ENCODE data around the gene HOMER1.

Gene HOMER1

GRCh38 chr5:79488775-79489174, 25.2 kb downstream of the HOMER1 start:
- DNase-seq (ENCODE audit: low read depth in 2 of 2): no peak

DNA sequence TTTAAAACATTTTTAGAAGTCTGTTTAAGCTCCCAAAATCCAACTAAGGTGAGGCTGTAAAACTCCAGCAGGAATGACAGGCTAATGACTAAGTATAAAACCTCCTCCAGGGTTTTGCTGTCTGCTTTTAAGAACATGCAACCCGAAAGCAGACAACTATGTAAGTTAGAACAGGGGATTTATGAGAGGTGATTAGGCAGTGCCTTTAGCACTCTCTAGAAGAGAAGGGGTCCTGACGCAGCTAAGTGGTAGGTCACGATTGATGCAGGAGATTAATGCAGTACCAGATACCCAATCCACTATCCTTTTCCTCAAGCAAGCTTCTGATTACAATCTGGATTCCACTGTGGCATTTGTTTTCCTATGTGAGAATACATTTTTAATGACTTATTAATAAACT, 25.9 kb downstream of the HOMER1 start:
- DNase-seq (ENCODE audit: low read depth in 2 of 2): no peak

- no peak for DNase-seq (ENCODE audit: low read depth in 2 of 2)
Observed at GRCh38 chr5:79487251-79487650, 26.7 kb downstream of the HOMER1 start.

GRCh38 chr5:79486116-79486515, 27.8 kb downstream of the HOMER1 start:
- no peak for DNase-seq (ENCODE audit: low read depth in 2 of 2)

GRCh38 chr5:79484731-79485130, 29.2 kb downstream of the HOMER1 start:
- DNase-seq (ENCODE audit: low read depth in 2 of 2): no peak

DNA sequence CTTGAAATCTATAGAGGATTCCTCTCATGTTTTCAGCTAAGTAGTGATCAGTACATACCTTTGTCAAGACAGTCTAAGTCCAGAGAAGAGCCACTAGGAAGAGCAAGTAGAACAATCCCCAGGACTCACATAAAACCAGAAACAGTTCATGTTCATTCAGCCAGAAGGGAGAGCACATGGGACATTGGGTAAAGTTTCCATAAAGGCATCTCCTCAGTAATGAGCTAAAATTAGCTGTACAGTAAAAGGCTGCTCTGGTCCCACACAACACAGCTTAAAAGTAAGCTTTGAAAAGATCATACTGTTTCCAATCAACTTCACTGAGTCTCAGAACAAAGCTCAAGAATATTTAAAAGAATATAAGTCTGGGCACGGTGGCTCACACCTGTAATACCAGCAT, 32.4 kb downstream of the HOMER1 start:
- DNase-seq (ENCODE audit: low read depth in 2 of 2): no peak

GRCh38 chr5:79480991-79481390, 32.9 kb downstream of the HOMER1 start:
- DNase-seq (ENCODE audit: low read depth in 2 of 2): no peak

GRCh38 chr5:79475152-79475466, 38.8 kb downstream of the HOMER1 start:
- DNase-seq (ENCODE audit: low read depth in 2 of 2): no peak

DNA sequence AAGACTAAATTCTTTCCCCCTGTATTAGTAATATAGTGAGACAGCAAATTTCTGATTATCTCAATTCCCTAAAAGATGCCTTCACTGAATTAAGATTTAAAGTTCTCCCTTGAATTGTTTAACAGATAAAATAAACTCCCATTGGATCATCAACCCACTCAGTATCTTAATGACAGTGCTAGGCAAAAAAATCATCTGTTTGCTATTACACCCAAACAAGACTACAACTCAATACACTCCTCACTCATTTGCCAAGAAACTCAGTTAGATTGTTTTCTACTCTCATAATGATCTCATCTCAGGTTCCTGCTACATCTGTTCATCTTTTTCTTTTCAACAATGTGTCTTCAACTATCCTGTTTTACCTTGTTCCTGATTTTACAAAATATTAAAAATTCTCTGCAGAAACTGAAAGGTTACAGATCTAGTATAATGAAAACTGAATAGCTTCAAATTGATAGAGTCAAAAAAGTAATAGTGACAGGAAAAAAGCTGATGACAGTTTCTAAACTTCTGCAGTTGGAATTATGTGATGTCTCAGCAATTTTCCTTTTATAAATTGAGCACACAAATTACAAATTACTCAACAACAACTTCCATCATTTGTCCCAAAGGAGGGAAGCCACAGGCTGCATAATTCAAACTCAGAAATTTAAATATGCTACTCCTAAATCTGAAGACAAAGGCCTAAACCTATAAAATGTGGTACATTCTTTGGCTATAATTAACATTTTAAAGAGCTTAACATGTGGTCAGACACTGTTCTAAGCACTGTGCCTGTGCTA, 39.4 kb downstream of the HOMER1 start:
- no peak for DNase-seq (ENCODE audit: low read depth in 2 of 2)

DNA sequence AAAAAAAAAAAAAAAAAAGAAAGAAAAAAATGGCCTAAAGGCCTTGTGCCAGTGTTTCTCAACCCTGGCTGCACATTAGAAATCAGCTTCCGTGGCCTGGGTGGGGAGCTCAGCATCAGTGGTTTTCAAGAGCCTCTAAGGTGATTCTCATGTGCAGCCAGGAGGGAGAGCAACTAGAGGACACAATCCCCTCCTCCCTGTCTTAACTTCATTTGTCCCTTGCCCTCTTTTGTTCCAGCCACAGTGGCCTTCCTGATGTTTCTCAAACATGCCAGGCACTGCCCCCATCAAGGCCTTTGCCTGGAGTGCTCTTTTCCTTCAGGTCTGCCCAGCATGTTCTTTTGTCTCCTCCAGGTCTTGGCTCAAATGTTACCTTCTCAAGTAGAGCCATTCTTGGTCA, 42.4 kb downstream of the HOMER1 start:
- no peak for DNase-seq (ENCODE audit: low read depth in 2 of 2)

DNA sequence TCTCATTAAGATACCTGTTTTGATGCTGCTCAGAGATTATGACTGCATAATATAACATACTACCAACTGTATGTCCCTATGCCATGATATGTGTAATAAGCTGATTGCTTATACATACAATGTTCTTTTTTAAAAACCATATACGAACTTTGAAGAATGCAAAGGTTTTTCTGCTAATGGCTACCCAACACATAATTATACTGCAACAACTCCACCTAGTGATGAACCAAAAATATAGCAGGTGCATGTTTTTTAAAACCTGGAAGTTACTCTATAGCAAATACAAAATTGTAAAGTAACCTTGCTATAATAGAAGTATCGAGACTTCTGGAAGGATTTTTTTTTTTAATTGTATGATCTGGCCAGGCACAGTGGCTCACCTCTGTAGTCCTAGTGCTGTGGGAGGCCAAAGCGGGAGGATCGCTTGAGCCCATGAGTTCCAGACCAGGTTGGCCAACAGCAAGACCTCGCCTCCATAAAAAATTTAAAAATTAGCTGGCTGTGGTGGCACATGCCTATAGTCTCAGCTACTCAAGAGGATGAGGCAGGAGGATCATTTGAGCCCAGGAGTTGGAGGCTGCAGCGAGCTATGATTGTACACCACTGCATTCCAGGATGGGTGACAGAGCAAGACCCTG, 49.1 kb downstream of the HOMER1 start:
- DNase-seq (ENCODE audit: low read depth in 2 of 2): no peak

- DNase-seq (ENCODE audit: low read depth in 2 of 2): no peak
Observed at GRCh38 chr5:79464278-79464677, 49.7 kb downstream of the HOMER1 start.

- no peak for DNase-seq (ENCODE audit: low read depth in 2 of 2)
Observed at GRCh38 chr5:79459626-79460025, 54.3 kb downstream of the HOMER1 start.

DNA sequence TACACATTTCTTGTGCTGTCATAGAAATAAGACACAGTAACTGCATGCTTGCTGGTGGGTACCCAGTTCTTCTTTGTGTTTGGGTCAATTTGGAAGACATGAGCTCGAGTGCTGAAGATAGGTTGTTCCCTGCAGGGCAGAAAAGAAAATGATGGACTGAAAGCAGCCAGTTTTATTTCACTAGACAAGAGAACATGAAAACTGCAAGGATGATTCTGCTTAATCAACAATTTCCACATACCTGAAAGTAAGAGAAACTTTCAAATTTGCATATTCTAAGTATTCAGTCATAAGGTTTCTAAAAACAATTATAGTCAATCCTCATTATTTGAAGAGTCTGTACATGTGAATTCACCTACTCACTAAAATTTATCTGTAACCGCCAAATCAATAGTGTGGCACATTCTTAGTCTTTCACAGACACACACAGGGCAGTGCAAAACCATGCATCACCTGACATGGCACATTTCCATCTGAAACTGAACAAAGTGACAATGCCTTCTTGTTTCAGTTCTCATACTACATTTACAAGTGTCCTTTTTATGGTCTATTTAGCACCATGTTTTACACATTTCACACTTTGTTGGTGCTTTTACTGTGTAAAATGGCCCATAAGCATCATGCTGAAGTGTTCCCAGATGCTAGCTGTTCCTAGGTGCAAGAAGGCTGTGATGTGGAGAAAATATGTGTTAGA, 56.9 kb downstream of the HOMER1 start:
- DNase-seq (ENCODE audit: low read depth in 2 of 2): no peak

DNA sequence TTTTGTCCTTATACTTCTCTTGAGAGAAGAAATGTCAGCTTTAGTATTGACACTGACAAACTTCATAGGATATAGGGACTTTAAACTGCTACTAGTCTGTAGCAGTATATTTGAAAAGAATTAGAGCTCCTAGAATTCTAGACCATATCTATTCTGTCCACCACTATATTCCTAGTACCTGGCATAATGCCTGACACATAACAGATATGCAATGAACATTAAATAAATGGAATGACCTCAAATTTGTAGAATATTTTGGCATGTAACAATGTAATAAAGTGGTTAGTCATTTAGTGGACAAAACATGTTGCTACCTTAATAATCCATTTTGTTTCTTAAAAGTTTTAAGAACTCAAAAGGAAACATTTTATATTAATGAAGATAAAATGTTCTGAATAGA, 57.5 kb downstream of the HOMER1 start:
- DNase-seq (ENCODE audit: low read depth in 2 of 2): no peak

- DNase-seq (ENCODE audit: low read depth in 2 of 2): no peak
Observed at GRCh38 chr5:79454043-79454442, 59.9 kb downstream of the HOMER1 start.

DNA sequence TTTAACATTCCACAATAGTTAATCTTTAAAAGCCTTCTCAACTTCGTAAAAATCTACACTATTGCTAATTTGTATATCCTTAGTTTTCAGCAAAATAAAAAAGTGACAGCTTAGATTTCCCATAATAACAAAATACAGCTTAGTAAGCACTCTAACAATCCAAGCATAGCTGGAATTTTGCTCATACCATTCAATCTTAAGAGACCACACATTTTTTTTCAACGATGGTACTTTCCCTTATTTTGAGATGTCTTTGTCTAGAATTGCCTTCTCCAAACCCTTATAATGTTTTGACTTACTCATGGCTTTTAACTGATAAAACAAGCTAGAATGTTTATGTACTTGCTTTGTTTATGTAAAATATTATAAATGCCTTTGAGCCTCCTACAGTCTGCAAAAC, 65.6 kb downstream of the HOMER1 start:
- DNase-seq (ENCODE audit: low read depth in 2 of 2): no peak

DNA sequence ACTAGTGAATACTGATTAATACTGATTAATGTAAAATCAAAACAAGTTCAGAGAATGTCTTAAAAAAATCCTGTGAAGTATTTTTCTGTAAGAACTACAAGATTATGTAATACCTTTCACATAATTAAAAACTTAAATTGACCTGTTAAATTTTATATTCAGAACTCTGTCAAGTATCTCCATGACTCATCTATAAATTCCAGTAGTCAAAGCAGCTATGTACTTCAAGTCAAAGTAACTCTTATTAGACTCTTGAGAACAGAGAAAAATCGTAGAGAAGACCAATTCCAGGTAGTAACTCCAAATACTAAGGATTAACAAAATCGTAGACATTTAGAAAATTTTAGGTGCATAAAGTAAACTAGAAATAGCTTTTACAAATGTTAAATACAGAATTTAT, 77.1 kb downstream of the HOMER1 start:
- DNase-seq (ENCODE audit: low read depth in 2 of 2): no peak

DNA sequence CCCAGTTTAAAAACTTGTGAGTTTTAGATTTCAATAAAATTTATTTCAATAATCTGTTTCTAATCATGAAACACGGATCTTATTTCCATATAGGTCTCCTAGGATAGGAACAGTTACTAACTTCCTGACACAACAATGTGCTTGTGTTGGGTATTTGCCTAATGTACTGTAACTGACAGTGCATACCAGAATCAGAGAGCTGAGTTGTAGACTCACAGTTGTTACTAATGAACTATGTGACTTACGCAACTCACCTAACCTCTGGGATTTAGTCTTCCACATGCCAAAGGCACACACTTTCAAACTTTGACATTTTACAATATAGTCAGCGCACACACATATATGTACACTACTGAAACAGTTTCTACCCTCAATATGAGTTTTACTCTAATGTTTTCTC, 77.7 kb downstream of the HOMER1 start:
- no peak for DNase-seq (ENCODE audit: low read depth in 2 of 2)

DNA sequence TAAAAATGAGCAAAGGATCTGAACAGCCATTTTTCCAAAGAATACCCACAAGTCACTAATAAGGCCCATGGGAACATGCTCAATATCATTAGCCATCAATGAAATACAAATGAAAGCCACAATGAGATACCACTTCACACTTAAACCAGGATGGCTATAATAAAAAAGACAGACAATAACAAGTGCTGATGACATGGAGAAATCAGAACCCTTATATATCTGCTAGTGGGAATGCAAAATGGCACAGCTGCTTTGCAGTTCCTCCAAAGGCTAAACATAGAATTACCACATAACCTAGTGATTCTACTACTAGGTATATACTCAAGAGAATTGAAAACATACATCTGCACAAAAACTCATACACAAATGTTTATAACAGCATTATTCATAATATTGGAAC, 83.7 kb downstream of the HOMER1 start:
- DNase-seq (ENCODE audit: low read depth in 2 of 2): no peak

GRCh38 chr5:79423296-79423695, 90.6 kb downstream of the HOMER1 start:
- no peak for DNase-seq (ENCODE audit: low read depth in 2 of 2)

GRCh38 chr5:79420248-79420647, 93.7 kb downstream of the HOMER1 start:
- DNase-seq (ENCODE audit: low read depth in 2 of 2): no peak

DNA sequence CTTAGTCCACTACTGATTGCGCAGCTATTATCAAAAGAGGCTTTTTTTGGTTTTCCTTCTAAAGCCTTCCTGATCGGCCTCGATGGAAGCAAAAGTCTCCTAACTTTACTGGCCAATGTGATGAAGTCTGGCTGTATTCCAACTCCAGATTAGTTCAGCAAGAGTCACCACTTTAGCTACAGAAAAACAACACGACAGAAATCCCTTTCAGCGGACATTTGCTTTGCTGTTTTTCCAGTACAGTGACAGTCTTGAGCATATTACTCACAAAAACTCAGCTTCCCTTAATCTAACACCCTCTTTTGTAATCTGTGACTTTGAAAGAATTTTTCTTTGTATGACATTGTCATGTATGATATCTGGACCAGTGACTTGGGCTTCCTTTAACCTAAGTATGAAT, 95.7 kb downstream of the HOMER1 start:
- DNase-seq (ENCODE audit: low read depth in 2 of 2): no peak
